ENCODE data around the gene PSAT1.
"Not testable (repeated sequence)": the region's sequence is repeated elsewhere in the genome, so short reads cannot be mapped to it uniquely, and the experiment has no call there.

The PSAT1 gene

DNA sequence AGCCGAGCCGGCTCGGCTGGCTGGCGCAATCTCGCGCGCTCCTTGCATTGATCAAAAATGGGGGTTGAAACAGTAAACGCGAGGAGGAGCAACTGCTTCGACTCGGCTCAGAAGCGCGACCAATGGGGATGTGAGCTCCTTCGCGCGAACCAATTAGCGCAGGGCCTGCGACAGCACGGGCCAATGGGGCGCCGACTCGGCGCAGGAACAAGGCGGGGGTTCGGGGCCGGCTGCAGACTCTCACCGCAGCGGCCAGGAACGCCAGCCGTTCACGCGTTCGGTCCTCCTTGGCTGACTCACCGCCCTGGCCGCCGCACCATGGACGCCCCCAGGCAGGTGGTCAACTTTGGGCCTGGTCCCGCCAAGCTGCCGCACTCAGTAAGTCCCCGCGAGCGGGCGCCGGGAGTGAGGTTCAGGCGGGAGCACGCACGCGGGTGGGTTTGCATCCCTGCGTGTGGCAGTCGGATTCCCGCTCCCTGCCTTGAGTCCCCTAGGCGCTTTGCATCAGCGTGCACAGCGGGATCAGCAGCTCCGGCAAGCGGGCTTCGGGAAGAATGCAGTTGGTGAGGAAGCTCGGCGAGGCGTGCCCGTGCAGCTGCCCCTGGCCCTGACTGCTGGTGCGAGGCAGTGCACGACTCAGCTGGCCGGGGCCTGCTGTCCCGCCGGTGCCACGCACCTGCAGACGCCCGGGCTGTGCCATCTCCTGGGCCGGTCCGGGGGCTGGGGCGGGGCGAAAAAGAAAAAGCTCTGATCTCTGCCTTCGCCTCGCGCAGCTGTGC, at the start of gene PSAT1:
Gene PSAT1, plus strand, starts transcription at position 233 of the 779 bp plus-strand sequence. Its CDS starts 86 bp downstream, at position 319.
- DNase-seq (ENCODE audit: low spot score), result peak; percentile 97

DNA sequence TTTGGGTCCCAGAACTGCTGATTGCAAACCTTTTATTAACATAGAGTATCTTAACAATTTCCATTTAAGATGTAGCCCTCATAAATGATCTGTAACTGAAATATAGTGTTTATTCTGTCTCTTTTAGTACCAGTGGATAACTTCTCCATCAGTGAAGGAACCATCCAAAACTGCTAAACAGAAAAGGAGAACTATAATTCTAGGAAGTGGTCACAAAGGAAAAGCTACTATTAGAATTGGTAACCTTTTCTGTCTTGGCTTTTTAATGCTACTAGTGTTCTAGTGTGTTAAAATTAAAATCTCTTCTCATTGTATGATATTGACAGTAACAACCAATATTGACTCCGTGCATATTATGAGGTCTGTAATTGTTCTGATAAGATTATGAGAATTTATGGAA, 48.3 kb upstream of the PSAT1 start:
- DNase-seq (ENCODE audit: low spot score), result no peak

DNA sequence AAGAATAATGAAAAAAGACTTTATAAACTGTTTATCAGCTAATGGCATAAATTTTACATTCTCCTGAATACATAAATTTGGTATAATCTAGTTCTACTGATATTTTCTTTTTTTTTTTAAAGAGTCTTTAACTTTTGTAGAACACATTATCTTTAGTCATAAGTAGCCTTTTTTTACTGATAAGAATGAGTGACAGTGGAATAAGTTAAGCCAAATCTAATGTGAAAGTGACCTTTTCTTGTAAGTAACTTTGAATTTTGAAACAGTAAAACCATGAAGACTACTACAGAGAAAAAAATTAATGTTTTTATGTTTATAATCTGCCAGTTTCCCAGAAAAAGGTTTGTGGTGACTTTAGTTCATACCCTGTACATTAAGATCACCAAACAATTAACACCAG, 47.4 kb upstream of the PSAT1 start:
- DNase-seq (ENCODE audit: low spot score), result no peak

DNA sequence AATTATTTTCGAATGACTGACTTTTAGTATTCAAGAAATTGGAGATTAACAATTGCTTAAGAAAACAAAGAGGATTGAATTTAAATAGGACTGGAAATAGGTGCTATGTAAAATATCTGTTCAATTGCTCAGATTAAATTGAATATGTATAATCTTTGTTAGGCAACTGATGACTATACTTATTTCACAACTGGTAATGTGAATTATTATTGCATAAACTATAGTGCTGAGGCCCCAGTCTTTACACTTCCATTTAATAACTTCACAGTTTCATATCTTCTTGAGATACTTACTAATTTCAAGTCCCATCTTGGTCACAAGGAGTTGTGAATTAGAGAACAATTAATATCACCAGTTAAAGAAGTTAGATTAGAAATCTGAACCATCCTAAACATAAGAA, 44.3 kb upstream of the PSAT1 start:
- no peak for DNase-seq (ENCODE audit: low spot score)

DNA sequence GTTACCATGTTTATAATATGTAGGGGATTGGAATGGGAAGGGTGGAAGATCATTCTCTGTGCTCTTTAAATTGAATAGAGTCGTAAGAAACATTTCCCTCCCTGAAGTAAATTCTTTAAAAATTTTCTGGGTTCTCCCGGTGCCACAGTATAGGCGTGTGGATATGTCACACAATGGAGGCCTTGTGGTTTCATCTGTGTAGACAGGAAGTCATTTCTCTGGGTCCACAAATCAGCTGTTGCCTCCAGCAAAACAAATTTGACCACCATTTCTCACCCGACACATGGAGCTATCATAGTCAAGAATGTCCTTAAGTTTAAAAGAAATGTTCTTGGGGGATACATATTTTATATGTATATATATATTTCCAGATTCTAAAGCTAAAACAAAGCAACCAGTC, 43.6 kb upstream of the PSAT1 start:
- DNase-seq (ENCODE audit: low spot score), result no peak

DNA sequence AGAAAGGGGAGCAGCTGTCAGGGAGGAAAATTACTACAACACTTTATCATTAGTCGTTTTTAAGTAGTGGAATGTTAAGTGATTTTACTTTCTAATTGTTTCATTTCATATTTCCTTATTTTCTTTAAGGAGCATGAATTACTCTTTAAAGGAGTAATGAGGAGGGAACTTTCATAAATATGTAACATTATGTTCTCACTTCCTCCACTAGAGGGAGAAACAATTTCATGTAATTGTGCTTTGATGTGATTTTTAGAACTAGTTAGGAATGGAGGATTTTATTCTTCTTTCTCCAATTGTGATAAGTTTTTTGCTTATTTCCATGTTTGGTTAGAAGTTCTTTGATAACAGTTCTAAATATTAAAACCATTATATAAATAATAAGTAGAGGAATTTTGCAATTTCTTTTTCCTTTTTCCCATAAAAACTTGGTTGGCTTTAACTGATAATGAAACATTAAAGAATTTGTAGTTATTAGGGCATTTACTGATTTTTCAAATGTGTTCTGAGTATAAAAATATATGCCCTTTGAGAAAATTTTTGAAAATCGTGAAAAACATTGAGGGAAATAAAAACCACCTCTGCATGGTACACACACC, 35.4 kb upstream of the PSAT1 start:
- peak; percentile 38 for DNase-seq (ENCODE audit: low spot score)

DNA sequence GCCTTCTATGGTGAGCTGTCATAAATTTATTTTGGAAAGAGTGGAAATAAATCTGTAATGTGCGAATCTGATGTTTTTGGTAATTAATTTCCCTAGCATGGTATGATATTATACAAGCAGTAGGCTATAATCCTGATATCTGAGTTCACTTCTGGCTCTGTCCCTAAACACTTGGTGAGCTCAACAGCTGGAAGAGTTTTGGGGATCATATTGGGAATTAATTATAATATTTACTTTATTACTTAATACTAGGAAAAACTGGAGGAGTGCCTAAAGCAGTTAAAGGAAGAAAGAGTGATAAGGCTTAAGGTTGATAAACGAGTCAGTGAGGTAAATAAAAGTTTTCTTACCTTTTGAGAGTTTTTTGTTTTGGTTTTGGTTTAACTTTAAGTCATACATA, 34.3 kb upstream of the PSAT1 start:
- no peak for DNase-seq (ENCODE audit: low spot score)

DNA sequence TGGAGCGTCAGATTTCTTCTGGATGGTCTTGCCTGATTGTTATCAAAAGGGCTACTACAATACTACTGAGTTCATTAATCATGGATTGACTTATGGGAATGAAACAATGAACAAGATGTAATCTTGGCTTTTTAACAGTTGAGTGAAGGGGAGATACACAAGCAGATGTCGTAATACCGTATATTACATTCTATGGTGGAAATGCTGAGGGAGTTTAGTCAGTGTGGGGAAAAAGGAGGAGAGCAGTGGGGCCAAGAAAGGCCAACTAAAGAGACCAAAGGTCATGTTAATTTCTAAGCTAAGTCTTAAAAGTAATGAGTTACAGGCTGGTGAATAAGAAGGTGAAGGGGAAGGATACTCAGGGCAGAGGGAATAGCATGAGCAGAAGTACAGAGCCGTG, 29.0 kb upstream of the PSAT1 start:
- DNase-seq (ENCODE audit: low spot score), result peak; percentile 39

DNA sequence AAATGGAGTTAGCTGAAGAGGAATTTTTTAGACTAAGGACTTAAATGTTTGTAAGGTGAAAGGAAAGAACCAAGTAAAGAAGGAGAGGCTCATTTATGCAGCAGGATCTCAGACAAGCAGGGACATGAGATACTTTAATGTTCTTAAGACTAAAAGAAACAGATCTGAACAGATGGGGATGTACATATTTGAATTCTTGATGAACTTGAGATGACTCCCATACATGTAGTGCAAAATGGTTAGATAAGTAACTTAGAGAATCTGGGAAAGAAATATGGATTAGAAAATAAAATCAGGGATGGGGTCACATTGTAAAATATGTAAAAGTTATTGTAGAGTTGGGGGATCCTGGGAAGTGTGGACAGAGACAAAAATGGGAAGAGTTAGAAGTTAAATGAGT, 27.1 kb upstream of the PSAT1 start:
- no peak for DNase-seq (ENCODE audit: low spot score)

DNA sequence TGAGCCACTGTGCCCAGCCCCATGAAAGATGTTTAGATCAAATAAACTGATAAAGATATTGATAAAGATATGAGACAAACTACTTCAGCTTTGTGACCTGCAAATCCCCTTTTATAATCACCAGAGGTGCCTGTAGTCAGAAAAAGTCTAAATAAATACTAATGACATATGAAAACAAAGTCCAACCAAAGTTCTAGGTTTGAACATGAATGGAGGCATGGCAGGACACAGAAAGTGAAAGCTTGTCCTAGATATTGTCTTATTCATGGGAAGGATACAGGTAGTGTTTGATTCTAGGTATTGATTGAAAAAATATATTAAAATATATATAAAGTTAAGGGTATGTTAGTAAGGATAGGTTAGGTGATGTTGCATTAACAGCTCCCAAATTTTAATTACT, 24.6 kb upstream of the PSAT1 start:
- no peak for DNase-seq (ENCODE audit: low spot score)

DNA sequence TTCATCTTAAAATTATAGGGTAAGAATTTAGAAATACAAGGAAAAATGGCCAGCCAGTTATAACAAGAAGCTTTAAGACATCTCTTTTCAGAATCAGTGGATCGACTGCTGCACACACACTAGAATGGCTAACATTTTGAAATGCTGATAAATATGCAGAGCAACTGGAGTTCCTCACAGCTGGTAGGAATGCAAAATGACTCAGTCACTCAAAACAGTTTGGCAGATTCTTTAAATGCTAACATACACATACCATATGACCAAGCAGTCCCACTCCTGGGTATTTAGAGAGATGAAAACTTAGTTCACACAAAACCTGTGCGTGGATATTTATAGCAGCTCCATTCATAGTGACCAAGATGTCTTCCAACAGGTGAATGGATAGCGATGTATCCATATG, 23.2 kb upstream of the PSAT1 start:
- DNase-seq (ENCODE audit: low spot score), result no peak

DNA sequence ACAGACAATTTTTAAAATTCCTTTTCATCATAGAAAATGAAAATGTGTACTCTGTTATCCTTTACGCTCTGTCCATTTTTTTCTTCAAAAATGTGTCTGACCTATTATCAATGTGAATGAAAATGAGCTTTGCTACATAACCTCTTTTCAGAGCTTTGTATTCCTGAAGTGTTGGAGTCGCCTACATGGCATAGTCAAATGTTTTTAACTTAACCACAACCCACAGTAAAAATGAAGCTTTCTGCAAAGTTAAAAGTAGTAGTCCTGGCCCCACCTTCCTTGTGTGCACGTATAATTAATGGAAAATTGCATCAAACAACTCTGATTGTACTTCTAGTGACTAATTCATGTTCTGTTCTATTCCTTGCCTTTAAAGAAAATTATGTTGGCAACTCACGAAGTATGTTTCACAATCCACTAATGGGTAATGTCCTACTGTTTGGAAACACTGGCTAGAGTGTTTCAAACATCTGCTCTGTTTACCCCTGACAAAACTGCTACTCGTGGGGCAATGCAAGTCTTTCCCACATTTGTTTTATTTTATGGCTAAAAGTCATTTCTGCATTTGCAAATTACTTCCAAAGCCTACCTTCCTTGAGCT, 18.6 kb upstream of the PSAT1 start:
- no peak for DNase-seq (ENCODE audit: low spot score)

DNA sequence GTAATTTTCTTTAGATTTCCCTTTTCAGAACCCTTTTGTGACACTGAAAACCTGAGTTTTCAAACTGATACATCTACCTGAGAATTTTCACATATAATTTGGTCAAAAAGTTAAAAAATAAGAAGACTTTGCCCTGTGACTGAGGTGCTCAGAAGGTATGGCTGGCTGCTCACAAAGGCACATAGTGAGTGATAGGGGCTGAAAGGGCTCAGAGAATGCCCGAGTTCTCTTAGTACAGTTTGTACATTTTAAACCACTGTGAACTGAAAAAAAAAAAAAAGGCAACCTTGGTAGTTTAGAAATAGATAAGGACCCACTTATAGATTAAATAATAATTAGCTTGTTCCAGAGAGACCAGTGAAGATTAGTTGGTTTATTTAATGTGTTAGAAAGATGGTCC, 18.1 kb upstream of the PSAT1 start:
- DNase-seq (ENCODE audit: low spot score), result no peak

DNA sequence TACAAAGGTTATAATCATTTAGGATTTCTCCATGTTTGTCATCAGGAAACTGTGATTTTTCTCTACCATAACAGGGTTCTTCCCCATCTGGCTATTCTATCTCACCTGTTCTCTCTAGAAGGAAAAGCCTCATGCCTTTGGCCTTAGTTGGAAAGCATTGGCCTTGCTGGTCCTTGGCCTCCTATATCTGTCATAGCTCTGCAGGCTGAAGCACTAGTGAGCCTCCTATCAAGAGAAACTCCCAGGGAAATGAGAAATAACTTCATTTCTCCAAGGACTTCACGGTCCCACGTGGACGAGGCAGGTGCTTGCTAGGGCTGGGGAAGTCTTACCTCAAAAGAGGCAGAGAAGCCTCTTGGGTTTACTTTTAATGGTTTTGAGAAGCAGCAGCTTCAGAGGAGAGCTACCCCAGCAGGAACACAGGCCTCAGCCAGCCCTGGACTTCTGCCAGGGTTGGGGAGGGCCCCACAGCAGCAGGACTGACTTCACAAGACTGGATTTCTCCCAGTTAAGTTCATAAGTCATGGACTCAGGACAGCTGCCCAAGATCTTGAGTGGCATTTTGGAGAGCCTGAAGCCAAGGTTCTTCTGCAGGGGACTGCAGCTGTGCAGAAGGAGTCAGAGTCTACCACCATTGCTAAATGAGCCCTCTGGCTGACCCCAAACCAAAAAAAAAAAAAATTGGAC, 15.8 kb upstream of the PSAT1 start:
- peak; percentile 39 for DNase-seq (ENCODE audit: low spot score)

DNA sequence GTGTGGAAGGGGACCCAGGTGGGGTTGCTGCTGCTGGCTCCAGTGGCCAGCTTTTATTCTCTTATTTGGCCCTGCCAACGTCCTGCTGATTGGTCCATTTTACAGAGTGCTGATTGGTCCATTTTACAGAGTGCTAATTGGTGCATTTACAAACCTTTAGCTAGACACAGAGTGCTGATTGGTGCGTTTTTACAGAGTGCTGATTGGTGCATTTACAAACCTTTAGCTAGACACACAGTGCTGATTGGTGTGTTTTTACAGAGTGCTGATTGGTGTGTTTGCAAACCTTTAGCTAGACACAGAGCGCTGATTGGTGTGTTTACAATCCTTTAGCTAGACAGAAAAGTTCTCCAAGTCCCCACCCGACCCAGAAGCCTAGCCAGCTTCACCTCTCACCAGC, 12.7 kb upstream of the PSAT1 start:
- not testable (repeated sequence) for DNase-seq (ENCODE audit: low spot score)

DNA sequence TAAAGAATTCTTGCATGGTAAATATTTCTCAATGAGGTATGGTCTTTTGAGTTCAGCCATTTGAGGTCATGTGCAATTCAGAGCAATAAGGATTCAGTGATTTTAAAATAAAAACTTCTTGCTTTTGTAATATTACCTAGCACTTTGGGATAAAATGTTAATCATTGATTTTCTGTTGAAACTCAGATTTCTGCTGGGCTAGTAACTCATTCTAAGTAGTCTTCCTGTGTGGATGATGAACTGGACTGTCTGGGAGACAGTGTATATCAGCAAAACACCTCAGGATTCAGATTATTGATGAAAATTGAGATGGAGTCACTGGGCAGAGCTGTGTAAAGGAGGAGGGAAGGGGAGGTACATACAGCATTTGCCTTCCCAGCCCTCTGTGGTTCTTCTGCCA, 10.8 kb upstream of the PSAT1 start:
- peak; percentile 35 for DNase-seq (ENCODE audit: low spot score)

DNA sequence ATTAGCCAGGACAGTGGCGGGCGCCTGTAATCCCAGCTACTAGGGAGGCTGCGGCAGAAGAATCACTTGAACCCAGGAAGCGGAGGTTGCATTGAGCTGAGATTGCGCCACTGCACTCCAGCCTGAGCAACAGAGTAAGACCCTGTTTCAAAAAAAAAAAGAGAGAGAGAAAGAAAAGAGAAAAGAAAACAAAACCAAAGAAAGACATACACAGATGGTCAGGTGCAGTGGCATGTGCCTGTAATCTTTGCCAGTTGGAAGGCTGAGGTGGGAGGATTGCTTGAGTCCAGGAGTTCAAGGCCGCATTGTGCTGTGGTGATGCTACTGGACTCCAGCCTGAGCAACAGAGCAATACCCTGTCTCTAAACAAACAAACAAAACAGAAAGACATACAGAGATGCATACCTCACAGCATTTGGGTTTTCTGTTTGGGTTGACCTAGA, 10.0 kb upstream of the PSAT1 start:
- no peak for DNase-seq (ENCODE audit: low spot score)

DNA sequence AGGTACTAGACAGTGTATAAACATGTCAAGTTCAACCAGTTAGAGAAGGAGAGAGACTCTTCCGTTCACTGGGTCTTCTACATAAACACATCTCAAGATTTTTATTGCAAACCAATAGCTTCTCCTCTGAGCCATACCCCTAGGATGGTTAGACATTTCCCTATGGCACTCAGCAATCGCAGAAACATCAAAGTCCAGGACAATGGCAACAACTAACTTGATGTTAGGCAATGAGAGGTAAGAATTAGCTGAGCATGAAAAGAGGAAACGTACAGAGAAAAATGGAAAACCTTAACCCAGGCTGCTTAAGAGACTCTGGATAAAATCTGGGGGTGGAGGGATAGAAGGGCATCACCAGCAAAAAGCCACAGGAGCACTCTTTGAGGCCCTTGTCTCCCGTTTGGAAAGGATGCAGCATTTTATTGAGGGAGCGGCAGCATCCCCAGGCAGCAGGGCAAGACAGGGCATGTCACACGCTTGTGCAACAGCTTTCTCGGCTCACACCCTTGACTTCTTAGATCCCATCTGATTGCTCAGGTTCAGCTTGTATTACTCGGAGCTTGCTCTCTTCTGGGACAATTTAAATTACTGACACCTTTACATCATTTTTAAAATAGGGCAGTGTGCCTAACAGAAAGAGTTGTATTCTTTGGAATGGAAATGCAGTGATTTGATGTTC, 8.6 kb upstream of the PSAT1 start:
- no peak for DNase-seq (ENCODE audit: low spot score)

DNA sequence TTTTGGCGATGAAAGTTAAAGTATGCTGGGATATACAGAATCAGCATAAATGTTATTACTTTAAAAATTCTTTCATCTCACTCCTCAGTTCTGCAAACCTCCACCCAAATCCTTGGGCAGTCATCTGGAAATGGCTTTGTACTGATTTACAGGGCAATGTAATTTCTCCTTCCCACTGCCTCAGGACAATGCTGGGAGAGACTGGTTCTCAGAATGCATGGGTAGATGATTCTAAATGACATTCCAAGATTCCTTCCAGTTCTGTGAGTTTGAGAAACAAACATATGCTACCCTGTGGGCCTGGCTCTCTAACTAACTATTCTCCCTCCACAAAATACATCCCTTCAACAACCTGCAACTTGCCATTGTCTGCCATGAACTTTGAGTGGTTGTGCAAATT, 7.5 kb upstream of the PSAT1 start:
- peak; percentile 66 for DNase-seq (ENCODE audit: low spot score)

DNA sequence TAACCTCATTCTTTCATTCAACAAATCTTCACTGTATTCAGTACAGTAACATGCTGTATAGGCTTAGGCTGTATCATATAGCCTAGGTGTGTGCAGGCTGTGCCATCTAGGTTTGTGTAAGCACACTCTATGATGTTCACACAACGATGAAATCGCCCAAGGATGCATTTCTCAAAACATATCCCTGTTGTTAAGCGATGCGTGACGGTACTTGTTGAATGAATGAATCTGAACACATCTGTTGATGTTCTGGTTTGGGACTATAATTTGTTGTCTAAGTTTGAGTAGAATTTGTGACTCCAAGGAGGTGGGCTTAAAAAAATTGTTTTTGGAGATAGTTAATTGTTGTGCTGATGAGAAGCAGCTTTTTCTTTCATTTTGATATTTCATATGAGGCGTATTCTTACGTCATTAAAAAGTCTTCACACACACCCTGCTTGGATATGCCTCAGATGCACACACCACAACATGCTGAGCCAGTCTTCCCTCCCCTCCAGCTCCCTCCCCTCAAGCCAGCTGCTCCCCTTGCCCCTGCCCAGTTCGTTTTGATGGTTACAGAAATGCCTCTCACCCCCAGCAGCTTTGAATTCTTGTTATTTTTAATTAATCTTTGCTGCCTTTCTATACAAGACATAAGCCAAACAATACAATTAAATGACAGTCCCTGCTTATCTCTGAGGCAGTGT, 5.5 kb upstream of the PSAT1 start:
- DNase-seq (ENCODE audit: low spot score), result peak; percentile 15

DNA sequence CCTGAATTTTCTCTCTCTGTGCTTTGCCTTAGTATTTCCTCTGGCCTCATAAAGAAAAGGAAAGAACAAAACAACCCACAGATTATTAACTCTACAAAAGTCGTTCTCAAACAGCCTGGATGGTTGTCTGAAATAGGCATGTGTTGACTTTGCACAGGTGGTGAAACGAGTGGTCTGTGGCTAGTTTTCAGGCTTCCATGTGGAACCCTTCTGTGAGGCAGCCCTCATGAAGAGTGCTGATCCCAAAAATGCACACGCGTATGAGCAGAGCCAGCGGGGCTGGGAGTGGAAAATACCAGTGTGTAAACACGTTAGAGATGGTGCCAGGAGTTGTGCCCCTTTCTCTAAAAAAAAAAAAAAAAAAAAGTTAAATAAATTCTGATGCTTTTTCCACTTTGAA, 4.9 kb upstream of the PSAT1 start:
- DNase-seq (ENCODE audit: low spot score), result no peak

Measured in kidney tubule cell (primary cell).